ENCODE measurements around the gene LAMA2. TPM values are rescaled to one million over a fixed set of nuclear protein-coding genes. Genes with fewer than 3 reads are reported as not detected.

The LAMA2 gene
- total and polyA plus RNA-seq, 2 experiments from 2014 or later = 0.91 to 6.4 TPM

- no peak for TF ChIP-seq CTCF (conservative IDR thresholded peaks at IDR 0.05; ENCODE audit: low read depth in 2 of 2)
- no peak for TF ChIP-seq EZH2phosphoT487 (IDR thresholded peaks at IDR 0.05; ENCODE audit: unreplicated experiment)
- TF ChIP-seq POLR2AphosphoS5 (IDR thresholded peaks at IDR 0.05; ENCODE audit: low read depth) = no peak
- TF ChIP-seq, protein P1, sequence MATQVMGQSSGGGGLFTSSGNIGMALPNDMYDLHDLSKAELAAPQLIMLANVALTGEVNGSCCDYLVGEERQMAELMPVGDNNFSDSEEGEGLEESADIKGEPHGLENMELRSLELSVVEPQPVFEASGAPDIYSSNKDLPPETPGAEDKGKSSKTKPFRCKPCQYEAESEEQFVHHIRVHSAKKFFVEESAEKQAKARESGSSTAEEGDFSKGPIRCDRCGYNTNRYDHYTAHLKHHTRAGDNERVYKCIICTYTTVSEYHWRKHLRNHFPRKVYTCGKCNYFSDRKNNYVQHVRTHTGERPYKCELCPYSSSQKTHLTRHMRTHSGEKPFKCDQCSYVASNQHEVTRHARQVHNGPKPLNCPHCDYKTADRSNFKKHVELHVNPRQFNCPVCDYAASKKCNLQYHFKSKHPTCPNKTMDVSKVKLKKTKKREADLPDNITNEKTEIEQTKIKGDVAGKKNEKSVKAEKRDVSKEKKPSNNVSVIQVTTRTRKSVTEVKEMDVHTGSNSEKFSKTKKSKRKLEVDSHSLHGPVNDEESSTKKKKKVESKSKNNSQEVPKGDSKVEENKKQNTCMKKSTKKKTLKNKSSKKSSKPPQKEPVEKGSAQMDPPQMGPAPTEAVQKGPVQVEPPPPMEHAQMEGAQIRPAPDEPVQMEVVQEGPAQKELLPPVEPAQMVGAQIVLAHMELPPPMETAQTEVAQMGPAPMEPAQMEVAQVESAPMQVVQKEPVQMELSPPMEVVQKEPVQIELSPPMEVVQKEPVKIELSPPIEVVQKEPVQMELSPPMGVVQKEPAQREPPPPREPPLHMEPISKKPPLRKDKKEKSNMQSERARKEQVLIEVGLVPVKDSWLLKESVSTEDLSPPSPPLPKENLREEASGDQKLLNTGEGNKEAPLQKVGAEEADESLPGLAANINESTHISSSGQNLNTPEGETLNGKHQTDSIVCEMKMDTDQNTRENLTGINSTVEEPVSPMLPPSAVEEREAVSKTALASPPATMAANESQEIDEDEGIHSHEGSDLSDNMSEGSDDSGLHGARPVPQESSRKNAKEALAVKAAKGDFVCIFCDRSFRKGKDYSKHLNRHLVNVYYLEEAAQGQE (IDR thresholded peaks at IDR 0.05; ENCODE audit: unreplicated experiment) = no peak
- no peak for TF ChIP-seq ETS1 (IDR thresholded peaks at IDR 0.05)
- no peak for TF ChIP-seq STAT1 (IDR thresholded peaks at IDR 0.05; ENCODE audit: unreplicated experiment)
- no peak for TF ChIP-seq EZH2 (IDR thresholded peaks at IDR 0.05; ENCODE audit: low read depth, unreplicated experiment)
- TF ChIP-seq ZNF114 (CRISPR knock-in tag; IDR thresholded peaks at IDR 0.05) = no peak
- no peak for TF ChIP-seq ZNF331 (CRISPR knock-in tag; IDR thresholded peaks at IDR 0.05; ENCODE audit: low read depth)
- no peak for TF ChIP-seq CREB1 (CRISPR knock-in tag; IDR thresholded peaks at IDR 0.05; ENCODE audit: low read depth)
- TF ChIP-seq NANOG (IDR thresholded peaks at IDR 0.05; ENCODE audit: borderline replicate concordance) = no peak
- TF ChIP-seq, protein P2, sequence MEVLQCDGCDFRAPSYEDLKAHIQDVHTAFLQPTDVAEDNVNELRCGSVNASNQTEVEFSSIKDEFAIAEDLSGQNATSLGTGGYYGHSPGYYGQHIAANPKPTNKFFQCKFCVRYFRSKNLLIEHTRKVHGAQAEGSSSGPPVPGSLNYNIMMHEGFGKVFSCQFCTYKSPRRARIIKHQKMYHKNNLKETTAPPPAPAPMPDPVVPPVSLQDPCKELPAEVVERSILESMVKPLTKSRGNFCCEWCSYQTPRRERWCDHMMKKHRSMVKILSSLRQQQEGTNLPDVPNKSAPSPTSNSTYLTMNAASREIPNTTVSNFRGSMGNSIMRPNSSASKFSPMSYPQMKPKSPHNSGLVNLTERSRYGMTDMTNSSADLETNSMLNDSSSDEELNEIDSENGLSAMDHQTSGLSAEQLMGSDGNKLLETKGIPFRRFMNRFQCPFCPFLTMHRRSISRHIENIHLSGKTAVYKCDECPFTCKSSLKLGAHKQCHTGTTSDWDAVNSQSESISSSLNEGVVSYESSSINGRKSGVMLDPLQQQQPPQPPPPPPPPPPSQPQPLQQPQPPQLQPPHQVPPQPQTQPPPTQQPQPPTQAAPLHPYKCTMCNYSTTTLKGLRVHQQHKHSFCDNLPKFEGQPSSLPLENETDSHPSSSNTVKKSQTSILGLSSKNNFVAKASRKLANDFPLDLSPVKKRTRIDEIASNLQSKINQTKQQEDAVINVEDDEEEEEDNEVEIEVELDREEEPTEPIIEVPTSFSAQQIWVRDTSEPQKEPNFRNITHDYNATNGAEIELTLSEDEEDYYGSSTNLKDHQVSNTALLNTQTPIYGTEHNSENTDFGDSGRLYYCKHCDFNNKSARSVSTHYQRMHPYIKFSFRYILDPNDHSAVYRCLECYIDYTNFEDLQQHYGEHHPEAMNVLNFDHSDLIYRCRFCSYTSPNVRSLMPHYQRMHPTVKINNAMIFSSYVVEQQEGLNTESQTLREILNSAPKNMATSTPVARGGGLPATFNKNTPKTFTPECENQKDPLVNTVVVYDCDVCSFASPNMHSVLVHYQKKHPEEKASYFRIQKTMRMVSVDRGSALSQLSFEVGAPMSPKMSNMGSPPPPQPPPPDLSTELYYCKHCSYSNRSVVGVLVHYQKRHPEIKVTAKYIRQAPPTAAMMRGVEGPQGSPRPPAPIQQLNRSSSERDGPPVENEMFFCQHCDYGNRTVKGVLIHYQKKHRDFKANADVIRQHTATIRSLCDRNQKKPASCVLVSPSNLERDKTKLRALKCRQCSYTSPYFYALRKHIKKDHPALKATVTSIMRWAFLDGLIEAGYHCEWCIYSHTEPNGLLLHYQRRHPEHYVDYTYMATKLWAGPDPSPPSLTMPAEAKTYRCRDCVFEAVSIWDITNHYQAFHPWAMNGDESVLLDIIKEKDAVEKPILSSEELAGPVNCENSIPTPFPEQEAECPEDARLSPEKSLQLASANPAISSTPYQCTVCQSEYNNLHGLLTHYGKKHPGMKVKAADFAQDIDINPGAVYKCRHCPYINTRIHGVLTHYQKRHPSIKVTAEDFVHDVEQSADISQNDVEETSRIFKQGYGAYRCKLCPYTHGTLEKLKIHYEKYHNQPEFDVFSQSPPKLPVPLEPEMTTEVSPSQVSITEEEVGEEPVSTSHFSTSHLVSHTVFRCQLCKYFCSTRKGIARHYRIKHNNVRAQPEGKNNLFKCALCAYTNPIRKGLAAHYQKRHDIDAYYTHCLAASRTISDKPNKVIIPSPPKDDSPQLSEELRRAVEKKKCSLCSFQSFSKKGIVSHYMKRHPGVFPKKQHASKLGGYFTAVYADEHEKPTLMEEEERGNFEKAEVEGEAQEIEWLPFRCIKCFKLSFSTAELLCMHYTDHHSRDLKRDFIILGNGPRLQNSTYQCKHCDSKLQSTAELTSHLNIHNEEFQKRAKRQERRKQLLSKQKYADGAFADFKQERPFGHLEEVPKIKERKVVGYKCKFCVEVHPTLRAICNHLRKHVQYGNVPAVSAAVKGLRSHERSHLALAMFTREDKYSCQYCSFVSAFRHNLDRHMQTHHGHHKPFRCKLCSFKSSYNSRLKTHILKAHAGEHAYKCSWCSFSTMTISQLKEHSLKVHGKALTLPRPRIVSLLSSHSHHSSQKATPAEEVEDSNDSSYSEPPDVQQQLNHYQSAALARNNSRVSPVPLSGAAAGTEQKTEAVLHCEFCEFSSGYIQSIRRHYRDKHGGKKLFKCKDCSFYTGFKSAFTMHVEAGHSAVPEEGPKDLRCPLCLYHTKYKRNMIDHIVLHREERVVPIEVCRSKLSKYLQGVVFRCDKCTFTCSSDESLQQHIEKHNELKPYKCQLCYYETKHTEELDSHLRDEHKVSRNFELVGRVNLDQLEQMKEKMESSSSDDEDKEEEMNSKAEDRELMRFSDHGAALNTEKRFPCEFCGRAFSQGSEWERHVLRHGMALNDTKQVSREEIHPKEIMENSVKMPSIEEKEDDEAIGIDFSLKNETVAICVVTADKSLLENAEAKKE (CRISPR knock-in tag; IDR thresholded peaks at IDR 0.05) = no peak
- TF ChIP-seq JUNB (IDR thresholded peaks at IDR 0.05; ENCODE audit: unreplicated experiment) = no peak
- Histone ChIP-seq H4K20me1 (replicated peaks; ENCODE audit: insufficient read depth) (no peaks in the 10 kb centered on the region), H3K4me2 (no peak overlapping the region), H3K9me2 (ENCODE audit: insufficient read depth) (no peaks in the 10 kb centered on the region), H3K4me1 (ENCODE audit: insufficient read depth) (peaks cover 28% of the 10 kb centered on the region), H2AFZ (no peak overlapping the region), H3F3A (replicated peaks; ENCODE audit: low read depth) (no peaks in the 10 kb centered on the region), H3K27me3 (ENCODE audit: insufficient read depth) (no peaks in the 10 kb centered on the region), H3K79me2 (replicated peaks; ENCODE audit: insufficient read depth) (no peaks in the 10 kb centered on the region), H3K27ac (ENCODE audit: low read depth) (no peak overlapping the region), H3K36me3 (ENCODE audit: insufficient read depth) (no peaks in the 10 kb centered on the region), H3K4me3 (no peak overlapping the region)
- no peaks in the 10 kb centered on the region for H3K27me3 Mint-ChIP-seq (ENCODE audit: insufficient read depth, low read depth, poor library complexity)
- no peaks in the 10 kb centered on the region for H3K9me3 Mint-ChIP-seq
- H3K36me3 Mint-ChIP-seq (ENCODE audit: low read depth) = 0 out of 3 replicates have a peak, but pooled peaks cover under 1% of the 10 kb centered on the region
- no peak for ATAC-seq
- no peak for DNase-seq (ENCODE audit: low spot score)
- peak overlapping the region; percentile 31; the same call in 1 of the 2 replicates for H3K27ac Mint-ChIP-seq
- H3K4me3 Mint-ChIP-seq = no peak overlapping the region
- peaks cover 36% of the 10 kb centered on the region for H3K4me1 Mint-ChIP-seq
Observed at GRCh38 chr6:129320892-129321291, 438.0 kb downstream of the LAMA2 start.
